NB4 (cell line): Measurements from ENCODE around the gene ZNF728.

ENCODE experiments used
- MYC ChIP-seq: IDR thresholded peaks from 2 replicates; pipeline ENCODE4 v1.6.1; 2011; ENCODE audit warnings: low read depth, low read length
- POLR2A ChIP-seq: IDR thresholded peaks from 2 replicates; pipeline ENCODE4 v1.6.1; 2011; ENCODE audit warnings: mild to moderate bottlenecking; ENCODE audit not compliant: insufficient read length; ENCODE audit errors: extremely low read depth
- TF ChIP-seq, protein P1 (sequence below): IDR thresholded peaks from one replicate; pipeline ENCODE4 v1.5.1; 2012; ENCODE audit warnings: low read depth, low read length
- TF ChIP-seq, protein P2 (sequence below): IDR thresholded peaks from 2 replicates; pipeline ENCODE4 v1.6.1; 2011; ENCODE audit warnings: low read depth, low read length

DNA sequence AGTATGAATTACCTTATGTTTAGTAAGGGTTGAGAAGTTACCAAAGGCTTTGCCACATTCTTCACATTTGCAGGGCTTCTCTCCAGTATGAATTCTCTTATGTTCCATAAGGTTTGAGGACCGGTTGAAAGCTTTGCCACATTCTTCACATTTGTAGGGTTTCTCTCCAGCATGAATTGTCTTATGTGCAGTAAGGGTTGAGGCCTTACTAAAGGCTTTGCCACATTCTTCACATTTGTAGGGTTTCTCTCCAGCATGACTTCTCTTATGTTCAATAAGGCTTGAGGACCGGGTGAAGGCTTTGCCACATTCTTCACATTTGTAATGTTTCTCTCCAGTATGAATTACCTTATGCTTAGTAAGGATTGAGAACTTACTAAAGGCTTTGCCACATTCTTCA lies 26.7 kb downstream of the ZNF728 start:
- TF ChIP-seq, protein P1, sequence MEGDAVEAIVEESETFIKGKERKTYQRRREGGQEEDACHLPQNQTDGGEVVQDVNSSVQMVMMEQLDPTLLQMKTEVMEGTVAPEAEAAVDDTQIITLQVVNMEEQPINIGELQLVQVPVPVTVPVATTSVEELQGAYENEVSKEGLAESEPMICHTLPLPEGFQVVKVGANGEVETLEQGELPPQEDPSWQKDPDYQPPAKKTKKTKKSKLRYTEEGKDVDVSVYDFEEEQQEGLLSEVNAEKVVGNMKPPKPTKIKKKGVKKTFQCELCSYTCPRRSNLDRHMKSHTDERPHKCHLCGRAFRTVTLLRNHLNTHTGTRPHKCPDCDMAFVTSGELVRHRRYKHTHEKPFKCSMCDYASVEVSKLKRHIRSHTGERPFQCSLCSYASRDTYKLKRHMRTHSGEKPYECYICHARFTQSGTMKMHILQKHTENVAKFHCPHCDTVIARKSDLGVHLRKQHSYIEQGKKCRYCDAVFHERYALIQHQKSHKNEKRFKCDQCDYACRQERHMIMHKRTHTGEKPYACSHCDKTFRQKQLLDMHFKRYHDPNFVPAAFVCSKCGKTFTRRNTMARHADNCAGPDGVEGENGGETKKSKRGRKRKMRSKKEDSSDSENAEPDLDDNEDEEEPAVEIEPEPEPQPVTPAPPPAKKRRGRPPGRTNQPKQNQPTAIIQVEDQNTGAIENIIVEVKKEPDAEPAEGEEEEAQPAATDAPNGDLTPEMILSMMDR = no peak
- no peak for TF ChIP-seq POLR2A
- TF ChIP-seq, protein P2, sequence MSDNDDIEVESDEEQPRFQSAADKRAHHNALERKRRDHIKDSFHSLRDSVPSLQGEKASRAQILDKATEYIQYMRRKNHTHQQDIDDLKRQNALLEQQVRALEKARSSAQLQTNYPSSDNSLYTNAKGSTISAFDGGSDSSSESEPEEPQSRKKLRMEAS = no peak
- TF ChIP-seq MYC = no peak
